AG04450 (cell line): ENCODE data around the gene HRH2. TPM values are rescaled to one million over a fixed set of nuclear protein-coding genes. Genes with fewer than 3 reads are reported as not detected.

Source experiments
- CTCF ChIA-PET: fragments of 300-600, 350-600 bp; formaldehyde crosslinking; extraction: SDS; loops from one replicate; lab custom pipeline; 2022; ENCODE audit warnings: antibody characterized with exemption, inconsistent platforms; lab: Charles Lee
- POLR2A ChIA-PET: fragments of 350-600 bp; formaldehyde crosslinking; extraction: SDS; loops from one replicate; lab custom pipeline; 2021; ENCODE audit warnings: antibody characterized with exemption, inconsistent platforms; lab: Yijun Ruan, JAX
- DNase-seq: peaks from one replicate; pipeline ENCODE4 v3.0.0-alpha.2; 2011; ENCODE audit warnings: low read depth, low spot score
- H3K27ac ChIP-seq: one replicate; pipeline ENCODE4 v1.5.1; 2012; ENCODE audit warnings: low read depth, low read length, control low read depth
- H3K27me3 ChIP-seq: one replicate; pipeline ENCODE4 v1.6.0; 2012; ENCODE audit warnings: low read length; ENCODE audit not compliant: control insufficient read depth, insufficient read depth
- H3K4me3 ChIP-seq: 2 replicates; pipeline ENCODE4 v1.5.1; 2011; ENCODE audit warnings: mild to moderate bottlenecking, low read depth, low read length, control low read depth
- H3K9me3 ChIP-seq: 2 replicates; pipeline ENCODE4 v1.5.1; 2012; ENCODE audit warnings: low read length; ENCODE audit not compliant: control insufficient read depth, insufficient read depth
- polyA plus RNA-seq: library from polyadenylated mRNA; depleted of rRNA; stranded (reverse); fragments of >200 nt; gene quantifications from 2 replicates; pipeline ENCODE4 v1.2.3, GENCODE V29; 2011
- TF ChIP-seq, protein P1 (sequence below): IDR thresholded peaks from 2 replicates; pipeline ENCODE4 v1.5.1; 2011; ENCODE audit warnings: low read depth, low read length, control low read depth, inconsistent platforms

The HRH2 gene
- polyA plus RNA-seq, 1 experiment: not detected

DNA sequence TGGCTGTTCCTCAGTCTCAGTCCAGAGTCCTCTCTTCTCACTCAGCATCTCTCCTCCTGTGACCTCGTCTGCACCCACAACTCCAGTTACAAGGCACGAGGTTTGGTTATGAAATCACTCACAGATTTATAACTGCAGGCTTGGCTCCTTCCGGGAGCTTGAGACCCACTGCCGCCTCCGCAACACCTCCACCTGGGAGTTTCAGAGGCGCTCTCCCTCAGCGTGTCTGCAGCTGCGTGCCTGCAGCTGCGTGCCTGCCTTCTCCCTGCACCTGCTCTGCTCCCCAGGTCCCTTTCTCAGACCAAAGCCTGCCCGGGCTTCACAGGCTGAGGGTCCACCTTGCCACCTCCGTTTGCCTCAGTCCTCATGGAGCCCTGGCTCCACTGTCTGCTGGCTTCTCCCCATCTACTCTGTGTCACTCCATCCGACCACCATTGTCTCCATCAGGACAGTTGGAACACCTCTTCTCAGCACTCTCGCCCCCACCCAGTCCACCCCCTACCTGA, 51.5 kb downstream of the HRH2 start:
- ChIA-PET POLR2A (no interaction called here), CTCF (interaction anchor here (1.8 kb wide), 1 partner anchor 21 kb away, joined by 8 read pairs; no protein-coding TSS in a partner anchor)
- DNase-seq: no peak
- Histone ChIP-seq H3K4me3 (no peak overlapping the region), H3K9me3 (peaks cover 9% of the 10 kb centered on the region; the same call in 1 of the 2 replicates), H3K27ac (no peak overlapping the region), H3K27me3 (no peaks in the 10 kb centered on the region)
- TF ChIP-seq, protein P1, sequence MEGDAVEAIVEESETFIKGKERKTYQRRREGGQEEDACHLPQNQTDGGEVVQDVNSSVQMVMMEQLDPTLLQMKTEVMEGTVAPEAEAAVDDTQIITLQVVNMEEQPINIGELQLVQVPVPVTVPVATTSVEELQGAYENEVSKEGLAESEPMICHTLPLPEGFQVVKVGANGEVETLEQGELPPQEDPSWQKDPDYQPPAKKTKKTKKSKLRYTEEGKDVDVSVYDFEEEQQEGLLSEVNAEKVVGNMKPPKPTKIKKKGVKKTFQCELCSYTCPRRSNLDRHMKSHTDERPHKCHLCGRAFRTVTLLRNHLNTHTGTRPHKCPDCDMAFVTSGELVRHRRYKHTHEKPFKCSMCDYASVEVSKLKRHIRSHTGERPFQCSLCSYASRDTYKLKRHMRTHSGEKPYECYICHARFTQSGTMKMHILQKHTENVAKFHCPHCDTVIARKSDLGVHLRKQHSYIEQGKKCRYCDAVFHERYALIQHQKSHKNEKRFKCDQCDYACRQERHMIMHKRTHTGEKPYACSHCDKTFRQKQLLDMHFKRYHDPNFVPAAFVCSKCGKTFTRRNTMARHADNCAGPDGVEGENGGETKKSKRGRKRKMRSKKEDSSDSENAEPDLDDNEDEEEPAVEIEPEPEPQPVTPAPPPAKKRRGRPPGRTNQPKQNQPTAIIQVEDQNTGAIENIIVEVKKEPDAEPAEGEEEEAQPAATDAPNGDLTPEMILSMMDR: no peak

DNA sequence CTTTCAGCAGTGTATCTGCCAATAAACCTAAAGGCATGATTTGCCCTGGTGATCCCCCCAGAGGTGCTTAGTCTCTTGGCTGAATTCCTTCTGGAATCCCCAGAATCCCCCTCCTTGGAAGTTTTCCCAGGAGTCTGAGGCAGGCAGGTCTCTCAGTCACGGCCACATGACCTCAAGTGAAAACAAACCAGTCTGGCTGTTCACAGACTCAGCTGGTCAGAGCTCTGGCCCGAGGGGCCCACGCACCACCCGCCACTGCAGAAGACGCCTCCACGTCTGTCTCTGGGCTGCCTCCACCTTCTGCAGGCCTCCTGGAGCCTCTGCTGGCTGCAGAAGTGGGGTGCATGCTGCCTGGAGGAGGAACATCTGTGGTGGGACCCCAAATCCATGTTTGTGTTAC, 52.5 kb downstream of the HRH2 start:
- no peak overlapping the region for H3K27ac ChIP-seq
- peaks cover 9% of the 10 kb centered on the region; the same call in 1 of the 2 replicates for H3K9me3 ChIP-seq
- no peaks in the 10 kb centered on the region for H3K27me3 ChIP-seq
- DNase-seq: no peak
- H3K4me3 ChIP-seq: no peak overlapping the region
- ChIA-PET POLR2A (no interaction called here), CTCF (interaction anchor here (1.8 kb wide), 1 partner anchor 20 kb away, joined by 8 read pairs; no protein-coding TSS in a partner anchor)
- TF ChIP-seq, protein P1: no peak

DNA sequence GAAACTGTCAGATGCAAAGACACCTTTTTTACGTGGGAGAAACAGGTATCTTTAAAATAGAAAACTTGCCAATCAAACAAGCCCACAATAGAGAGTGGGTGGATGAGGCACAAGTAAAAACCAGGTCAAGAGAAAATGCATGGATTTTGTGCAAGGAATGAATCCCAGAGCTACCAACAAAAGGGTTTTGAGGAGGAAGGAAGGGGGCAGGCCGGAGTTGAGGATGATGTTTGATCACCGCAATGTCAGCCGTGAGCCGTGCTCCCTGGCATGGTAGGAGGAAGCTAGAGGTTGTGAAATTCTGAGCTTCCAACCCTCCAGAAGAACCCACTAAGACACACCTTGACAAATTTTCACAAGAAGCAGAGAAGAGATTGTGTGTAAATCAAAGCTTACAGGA, 53.2 kb downstream of the HRH2 start:
- no peaks in the 10 kb centered on the region for H3K27me3 ChIP-seq
- peaks cover 9% of the 10 kb centered on the region; the same call in 1 of the 2 replicates for H3K9me3 ChIP-seq
- TF ChIP-seq, protein P1: no peak
- no peak for DNase-seq
- ChIA-PET POLR2A (no interaction called here), CTCF (interaction anchor here (1.0 to 1.8 kb wide), 2 partner anchors 19 to 177 kb away, joined by 3 to 8 read pairs; no protein-coding TSS in a partner anchor)
- no peak overlapping the region for H3K4me3 ChIP-seq
- H3K27ac ChIP-seq: no peak overlapping the region

DNA sequence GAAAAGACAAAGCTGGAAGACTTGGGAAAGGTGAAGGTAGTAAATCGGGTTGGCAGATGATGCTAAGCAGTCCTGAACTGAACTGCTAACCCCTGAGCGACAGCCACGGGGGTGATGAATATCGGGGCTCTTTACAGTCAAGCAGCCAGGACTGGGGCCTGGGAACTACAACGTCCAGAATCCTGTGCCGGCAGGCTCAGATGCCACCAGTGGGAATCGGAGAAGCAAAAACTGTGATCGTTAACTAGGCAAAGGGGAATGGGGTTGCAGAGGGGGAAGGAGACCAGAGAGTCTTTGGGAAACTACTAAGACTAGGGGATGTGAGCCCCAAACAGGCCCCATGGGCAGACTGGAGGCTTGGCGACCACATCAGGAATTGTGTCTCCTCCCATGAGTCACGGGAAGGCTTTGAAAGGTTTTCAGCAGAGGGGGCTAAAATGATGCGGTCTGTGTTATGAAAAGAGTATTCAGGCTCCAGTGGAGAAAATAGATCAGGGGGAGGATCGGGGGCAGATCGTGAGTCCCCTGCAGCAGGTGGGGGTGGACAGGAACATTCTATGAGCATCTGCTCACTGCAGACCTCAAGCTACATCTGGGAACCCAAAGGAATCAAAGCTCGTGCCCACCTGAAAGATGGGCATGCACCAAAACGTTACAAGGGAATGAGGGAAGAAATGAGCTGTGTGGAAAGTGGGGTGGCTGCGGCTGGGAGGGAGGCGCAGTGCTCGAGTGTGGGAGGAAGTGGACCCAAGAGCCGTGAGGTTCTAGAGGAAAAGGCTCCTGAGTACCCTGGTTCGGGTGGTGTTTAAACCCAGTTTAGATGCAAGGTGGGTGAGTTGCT, 53.8 kb downstream of the HRH2 start:
- Histone ChIP-seq H3K27me3 (no peaks in the 10 kb centered on the region), H3K27ac (no peak overlapping the region), H3K4me3 (no peak overlapping the region), H3K9me3 (peaks cover 11% of the 10 kb centered on the region)
- CTCF ChIA-PET: interaction anchor here (1.0 kb wide), 1 partner anchor 178 kb away, joined by 3 read pairs; no protein-coding TSS in a partner anchor
- POLR2A ChIA-PET: no interaction called here
- TF ChIP-seq, protein P1: no peak
- DNase-seq: no peak

DNA sequence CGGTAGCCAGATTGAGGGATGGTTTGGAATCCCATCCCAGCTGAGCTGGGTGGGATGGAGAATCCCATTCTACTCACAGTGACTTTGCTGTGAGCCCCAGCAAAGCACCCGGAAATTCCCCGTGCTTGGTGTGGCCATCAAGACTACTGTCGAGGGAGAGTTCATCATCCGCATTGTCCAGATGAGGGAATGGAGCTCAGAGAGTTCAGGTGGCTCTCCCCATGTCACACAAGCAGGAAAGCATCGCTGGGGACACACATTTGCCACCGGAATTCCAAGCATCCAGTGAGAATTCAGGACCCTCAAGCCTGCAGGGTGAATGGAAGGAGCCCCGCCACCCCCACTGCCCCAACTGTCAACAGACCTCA, 54.4 kb downstream of the HRH2 start:
- CTCF ChIA-PET: no interaction called here
- TF ChIP-seq, protein P1: no peak
- Histone ChIP-seq H3K4me3 (no peak overlapping the region), H3K9me3 (peaks cover 14% of the 10 kb centered on the region), H3K27ac (no peak overlapping the region), H3K27me3 (no peaks in the 10 kb centered on the region)
- DNase-seq: no peak
- POLR2A ChIA-PET: no interaction called here
